PC-3 (cell line): Measurements from ENCODE around the gene EYS. TPM values are rescaled to one million over a fixed set of nuclear protein-coding genes. Genes with fewer than 3 reads are reported as not detected.

ENCODE experiments used
- ATAC-seq: fragments of 200-7000 bp; cut with Tn5 transposase; 2 replicates; pipeline ENCODE4 v1.9.1; 2020; ENCODE audit warnings: mild to moderate bottlenecking, moderate library complexity
- BruUV-seq: library from RNA; stranded (reverse); fragments of 400-500 nt; replicated peaks from 2 replicates; lab custom pipeline; 2021; lab: Mats Ljungman, UMichigan
- CTCF ChIA-PET: fragments of 300-600 bp; sonication (Branson Sonifier 250); formaldehyde crosslinking; loops from one replicate; lab custom pipeline; 2022; ENCODE audit warnings: antibody characterized with exemption; lab: Charles Lee
- POLR2A ChIA-PET: fragments of 300-600 bp; sonication (Branson Sonifier 250); formaldehyde crosslinking; loops from one replicate; lab custom pipeline; 2022; ENCODE audit warnings: antibody characterized with exemption; ENCODE audit not compliant: unreplicated experiment; lab: Charles Lee
- DNase-seq: peaks from one replicate; pipeline ENCODE4 v3.0.0-alpha.2; 2015
- H2AFZ ChIP-seq: fragments of 300-600 bp; sonication (generic); 2 replicates; pipeline ENCODE4 v1.6.0; 2016; ENCODE audit warnings: antibody characterized with exemption, low read length
- H3F3A ChIP-seq: fragments of 300-600 bp; sonication (generic); one replicate; pipeline ENCODE4 v1.6.0; 2017; ENCODE audit warnings: antibody characterized with exemption, low read length, control low read depth, mild to moderate bottlenecking; ENCODE audit not compliant: unreplicated experiment
- H3K27ac ChIP-seq: fragments of 300-600 bp; sonication (generic); 2 replicates; pipeline ENCODE4 v1.5.1; 2016; ENCODE audit warnings: mild to moderate bottlenecking, low read length
- H3K27me3 ChIP-seq: fragments of 300-600 bp; sonication (generic); 2 replicates; pipeline ENCODE4 v1.6.1; 2016; ENCODE audit warnings: low read length, mixed read lengths
- H3K36me3 ChIP-seq: fragments of 300-600 bp; sonication (generic); 2 replicates; pipeline ENCODE4 v1.6.1; 2016; ENCODE audit warnings: low read depth, mixed run types, low read length, mixed read lengths
- H3K4me1 ChIP-seq: fragments of 300-600 bp; sonication (generic); 2 replicates; pipeline ENCODE4 v1.5.1; 2016; ENCODE audit warnings: low read length; ENCODE audit not compliant: insufficient read depth
- H3K4me2 ChIP-seq: fragments of 300-600 bp; sonication (generic); 2 replicates; pipeline ENCODE4 v1.6.0; 2016; ENCODE audit warnings: low read length
- H3K4me3 ChIP-seq: fragments of 300-600 bp; sonication (generic); 2 replicates; pipeline ENCODE4 v1.5.1; 2016; ENCODE audit warnings: mild to moderate bottlenecking, low read length, mixed read lengths
- H3K79me2 ChIP-seq: fragments of 300-600 bp; sonication (generic); 2 replicates; pipeline ENCODE4 v1.6.1; 2017; ENCODE audit warnings: low read length, mixed read lengths
- H3K9ac ChIP-seq: fragments of 300-600 bp; sonication (generic); 2 replicates; pipeline ENCODE4 v1.6.0; 2016; ENCODE audit warnings: mild to moderate bottlenecking, low read length
- H3K9me2 ChIP-seq: fragments of 300-600 bp; sonication (generic); replicated peaks from 2 replicates; pipeline ENCODE4 v1.6.1; 2016; ENCODE audit warnings: mixed run types, low read length, mixed read lengths
- H3K9me3 ChIP-seq: fragments of 300-600 bp; sonication (generic); 2 replicates; pipeline ENCODE4 v1.6.1; 2016; ENCODE audit warnings: low read length, mixed read lengths
- H4K20me1 ChIP-seq: fragments of 300-600 bp; sonication (generic); 2 replicates; pipeline ENCODE4 v1.6.1; 2016; ENCODE audit warnings: low read length, mixed read lengths
- CTCF ChIP-seq: fragments of 300-600 bp; sonication (generic); conservative IDR thresholded peaks from 2 replicates; pipeline ENCODE4 v1.5.1; 2017; ENCODE audit warnings: antibody characterized with exemption, low read depth, mild to moderate bottlenecking, low read length
- EZH2 ChIP-seq: fragments of 300-600 bp; sonication (generic); IDR thresholded peaks from one replicate; pipeline ENCODE4 v1.6.1; 2017; ENCODE audit warnings: antibody characterized with exemption, mild to moderate bottlenecking, low read length; ENCODE audit not compliant: unreplicated experiment
- EZH2phosphoT487 ChIP-seq: fragments of 300-600 bp; sonication (generic); IDR thresholded peaks from 2 replicates; pipeline ENCODE4 v1.6.1; 2018; ENCODE audit warnings: mild to moderate bottlenecking, antibody characterized with exemption, low read length, borderline replicate concordance
- intact Hi-C: fragments of 100-400 bp; cut with micrococcal nuclease; formaldehyde crosslinking; loops from 2 replicates; pipeline ENCODE4 v1.9.0; 2023
- total RNA-seq: library from RNA; depleted of rRNA; stranded (reverse); fragments of >200 nt; gene quantifications from 2 replicates; pipeline ENCODE4 v1.2.3, GENCODE V29; 2014

Gene EYS
- total RNA-seq, 1 experiment from 2014 or later = 0.07 TPM

- no peak overlapping the region for H3K9ac ChIP-seq
- no peak for ATAC-seq
- no peaks in the 10 kb centered on the region for H3K9me2 ChIP-seq
- H3F3A ChIP-seq = no peaks in the 10 kb centered on the region
- H3K36me3 ChIP-seq = no peaks in the 10 kb centered on the region
- H3K4me2 ChIP-seq = no peak overlapping the region
- H3K79me2 ChIP-seq = no peaks in the 10 kb centered on the region
- CTCF ChIA-PET = no interaction called here
- TF ChIP-seq EZH2phosphoT487 = no peak
- no peak for TF ChIP-seq EZH2
- TF ChIP-seq CTCF = no peak
- intact Hi-C loops = no loop called here
- H4K20me1 ChIP-seq = no peaks in the 10 kb centered on the region
- BruUV-seq = no TSS peak
- DNase-seq = no peak
- no peak overlapping the region for H3K4me3 ChIP-seq
- no peaks in the 10 kb centered on the region for H3K9me3 ChIP-seq
- POLR2A ChIA-PET = no interaction called here
- H3K27me3 ChIP-seq = no peaks in the 10 kb centered on the region
- H3K27ac ChIP-seq = no peak overlapping the region
- H2AFZ ChIP-seq = no peak overlapping the region
- H3K4me1 ChIP-seq = no peaks in the 10 kb centered on the region
Measured at GRCh38 chr6:64335195-64335594, 1371.8 kb downstream of the EYS start.

GRCh38 chr6:64334636-64335035, 1372.4 kb downstream of the EYS start:
- no TSS peak for BruUV-seq
- no peak overlapping the region for H3K9ac ChIP-seq
- H3F3A ChIP-seq = no peaks in the 10 kb centered on the region
- TF ChIP-seq EZH2phosphoT487 = no peak
- TF ChIP-seq CTCF = no peak
- no peak overlapping the region for H3K4me3 ChIP-seq
- no peaks in the 10 kb centered on the region for H3K79me2 ChIP-seq
- no peaks in the 10 kb centered on the region for H3K9me3 ChIP-seq
- no peak overlapping the region for H2AFZ ChIP-seq
- no peak for ATAC-seq
- ChIA-PET POLR2A (no interaction called here), CTCF (no interaction called here)
- no peak for DNase-seq
- no peaks in the 10 kb centered on the region for H3K4me1 ChIP-seq
- H4K20me1 ChIP-seq = no peaks in the 10 kb centered on the region
- H3K27ac ChIP-seq = no peak overlapping the region
- no peaks in the 10 kb centered on the region for H3K27me3 ChIP-seq
- H3K36me3 ChIP-seq = no peaks in the 10 kb centered on the region
- H3K9me2 ChIP-seq = no peaks in the 10 kb centered on the region
- no peak overlapping the region for H3K4me2 ChIP-seq
- intact Hi-C loops = loop anchor here (5.0 kb wide), 1 partner anchor 412 kb away; no protein-coding TSS in a partner anchor

GRCh38 chr6:64330694-64331307, 1376.2 kb downstream of the EYS start:
- ChIA-PET CTCF (interaction anchor here (0.6 to 1.7 kb wide), 3 partner anchors 40 to 319 kb away, joined by 4 to 11 read pairs (median 10); no protein-coding TSS in a partner anchor), POLR2A (no interaction called here)
- Histone ChIP-seq H4K20me1 (no peaks in the 10 kb centered on the region), H2AFZ (no peak overlapping the region), H3K9me3 (no peaks in the 10 kb centered on the region), H3K79me2 (no peaks in the 10 kb centered on the region), H3K36me3 (no peaks in the 10 kb centered on the region), H3F3A (no peaks in the 10 kb centered on the region), H3K9me2 (no peaks in the 10 kb centered on the region), H3K9ac (no peak overlapping the region), H3K4me2 (no peak overlapping the region), H3K27ac (no peak overlapping the region), H3K4me3 (no peak overlapping the region), H3K4me1 (no peaks in the 10 kb centered on the region), H3K27me3 (no peaks in the 10 kb centered on the region)
- peak; percentile 86 for DNase-seq
- intact Hi-C loops = loop anchor here (1.0 to 5.0 kb wide), 4 partner anchors 40 to 408 kb away; no protein-coding TSS in a partner anchor
- TF ChIP-seq EZH2phosphoT487 (no peak), CTCF (peak; percentile 74)
- no TSS peak for BruUV-seq
- ATAC-seq = peak; percentile 80
